NCI-H2196 (cell line): ENCODE results near the gene FLCN.
"Not testable (repeated sequence)": the region's sequence is repeated elsewhere in the genome, so short reads cannot be mapped to it uniquely, and the experiment has no call there.

Source experiments
- DNase-seq: peaks from one replicate; lab custom pipeline; 2025; ENCODE audit not compliant: unreplicated experiment; lab: John Stamatoyannopoulos, UW

Gene FLCN

DNA sequence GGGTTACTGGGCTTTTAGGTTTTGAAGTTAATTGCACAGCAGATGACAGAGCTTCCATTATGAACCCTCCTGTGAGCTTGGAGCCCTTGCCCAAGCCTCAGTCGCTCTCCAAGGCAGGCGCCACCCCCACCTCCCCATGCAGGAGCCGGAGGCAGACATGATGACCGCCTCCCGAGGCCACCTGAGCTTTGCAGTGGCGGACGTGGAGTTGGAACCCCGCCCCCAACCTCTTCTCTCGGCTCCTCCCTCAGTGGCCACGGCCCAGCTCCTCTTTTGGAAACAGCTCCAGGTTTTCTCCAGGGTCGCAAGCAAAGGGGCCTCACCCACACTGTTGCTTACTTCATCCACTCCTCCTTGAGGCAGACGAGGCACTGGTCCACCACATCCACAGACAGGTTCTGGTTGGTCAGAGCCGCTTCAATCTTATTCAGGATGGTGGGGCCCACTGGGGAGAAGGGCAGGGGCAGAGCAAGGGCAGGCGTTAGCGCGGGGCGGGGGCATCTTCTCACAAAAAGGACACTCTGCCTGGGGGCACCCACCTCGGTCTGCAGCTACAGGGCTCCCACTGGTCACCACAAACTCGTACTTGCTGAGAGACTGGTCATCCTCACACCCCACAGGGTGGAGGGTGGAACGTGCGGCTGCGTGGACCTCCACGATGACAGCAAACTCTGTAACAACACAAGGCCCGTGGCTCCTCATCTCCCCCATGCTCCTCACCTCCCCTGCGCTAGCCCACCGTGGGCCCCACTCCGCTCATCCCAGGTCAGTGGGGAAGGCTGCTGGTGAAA, 22.1 kb downstream of the FLCN start:
- no peak for DNase-seq

DNA sequence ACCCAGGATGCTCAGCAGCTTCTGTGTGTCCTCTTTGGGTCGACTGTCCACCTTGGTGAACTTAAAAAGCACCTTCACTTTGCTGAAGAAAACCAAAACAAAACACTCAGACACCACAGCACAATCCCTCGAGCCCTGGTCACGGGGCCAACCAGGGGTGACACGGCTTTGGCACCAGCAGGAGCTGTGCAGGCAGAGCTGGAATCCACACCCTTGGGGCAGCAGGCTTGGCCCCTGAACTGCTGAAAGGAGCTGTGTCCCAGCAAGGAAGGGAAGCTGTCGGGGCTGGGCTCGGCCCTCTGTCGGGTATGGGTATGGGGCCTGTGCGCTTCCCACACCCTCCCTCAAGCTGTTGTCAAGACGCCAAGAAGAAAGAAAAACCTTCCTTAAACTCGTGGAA, 23.2 kb downstream of the FLCN start:
- no peak for DNase-seq

DNA sequence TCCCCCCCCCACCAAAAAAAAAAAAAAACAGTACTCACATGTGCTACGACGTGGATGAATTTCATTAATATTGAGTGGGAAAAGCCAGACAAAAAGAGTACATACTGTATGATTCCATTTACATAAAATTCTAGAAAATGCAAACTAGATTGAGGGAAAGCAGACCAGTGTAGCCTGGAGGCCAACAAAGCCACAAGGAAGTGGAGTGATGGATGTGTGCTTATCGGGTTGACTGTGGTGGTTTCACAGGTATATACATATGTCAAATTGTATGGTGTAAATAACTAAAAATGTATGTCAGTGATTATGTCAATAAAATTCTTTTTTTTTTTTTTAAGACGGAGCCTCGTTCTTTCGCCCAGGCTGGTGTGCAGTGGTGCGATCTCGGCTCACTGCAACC, 29.0 kb downstream of the FLCN start:
- DNase-seq = no peak

DNA sequence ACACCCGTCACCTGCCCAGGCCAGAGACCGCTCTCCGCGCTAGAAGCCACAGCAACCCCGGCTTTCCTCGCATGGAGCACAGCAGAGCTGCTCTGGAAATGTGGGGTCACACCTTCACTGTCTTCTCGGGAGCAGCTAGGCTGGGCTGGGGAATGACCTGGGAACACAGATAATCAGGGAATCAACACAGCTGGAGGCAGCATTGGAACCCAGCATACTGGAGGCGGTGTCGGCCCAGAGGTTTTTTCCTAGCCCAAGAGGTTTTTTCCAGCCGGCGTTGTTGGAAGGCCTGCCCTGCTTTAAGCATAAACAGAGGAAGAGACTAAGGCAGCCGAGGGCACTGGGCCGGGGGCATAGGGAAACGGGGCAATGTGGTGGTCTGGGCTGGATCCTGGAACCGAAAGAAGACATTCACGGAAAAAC, 30.0 kb downstream of the FLCN start:
- no peak for DNase-seq

DNA sequence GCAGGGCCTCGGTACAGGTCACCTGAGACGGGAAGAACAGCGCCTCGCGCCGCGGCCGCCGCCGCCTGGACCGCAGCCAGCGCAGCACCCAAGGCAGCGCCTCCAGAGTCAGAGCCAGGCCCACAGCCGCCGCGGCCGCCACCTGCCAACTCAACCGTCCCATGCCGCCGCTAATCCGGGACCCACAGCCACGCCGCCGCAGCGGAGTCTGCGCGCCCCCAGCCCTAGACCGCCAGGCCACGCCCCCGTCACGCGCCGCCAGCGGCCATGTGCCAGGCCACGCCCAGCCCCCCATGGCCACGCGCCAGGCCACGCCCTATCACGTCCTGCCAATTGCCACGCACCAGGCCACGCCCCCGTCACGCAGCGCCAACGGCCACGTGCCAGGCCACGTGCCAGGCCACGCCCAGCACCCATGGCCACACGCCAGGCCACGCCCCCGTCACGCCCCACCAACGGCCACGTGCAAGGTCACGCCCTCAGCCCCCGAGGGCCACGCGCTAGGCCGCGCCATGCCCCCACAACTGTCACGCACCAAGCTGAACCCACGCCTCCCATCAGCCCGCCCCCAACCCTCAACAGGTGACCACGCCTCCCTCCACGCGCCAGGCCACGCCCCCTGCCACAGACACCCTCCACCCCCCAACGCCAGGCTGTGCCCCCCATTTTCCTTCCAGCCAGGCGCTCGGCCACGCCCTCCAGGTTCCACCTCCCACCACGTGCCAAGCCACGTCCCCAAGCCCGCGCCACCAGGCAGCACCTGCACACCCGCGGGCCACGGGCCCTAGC, 30.6 kb downstream of the FLCN start, which contains the start of gene PLD6:
TSS of gene PLD6 (minus strand) at position 210 of the 789 bp plus-strand sequence. CDS start at position 163, 47 bp downstream.
- peak; percentile 63 for DNase-seq

DNA sequence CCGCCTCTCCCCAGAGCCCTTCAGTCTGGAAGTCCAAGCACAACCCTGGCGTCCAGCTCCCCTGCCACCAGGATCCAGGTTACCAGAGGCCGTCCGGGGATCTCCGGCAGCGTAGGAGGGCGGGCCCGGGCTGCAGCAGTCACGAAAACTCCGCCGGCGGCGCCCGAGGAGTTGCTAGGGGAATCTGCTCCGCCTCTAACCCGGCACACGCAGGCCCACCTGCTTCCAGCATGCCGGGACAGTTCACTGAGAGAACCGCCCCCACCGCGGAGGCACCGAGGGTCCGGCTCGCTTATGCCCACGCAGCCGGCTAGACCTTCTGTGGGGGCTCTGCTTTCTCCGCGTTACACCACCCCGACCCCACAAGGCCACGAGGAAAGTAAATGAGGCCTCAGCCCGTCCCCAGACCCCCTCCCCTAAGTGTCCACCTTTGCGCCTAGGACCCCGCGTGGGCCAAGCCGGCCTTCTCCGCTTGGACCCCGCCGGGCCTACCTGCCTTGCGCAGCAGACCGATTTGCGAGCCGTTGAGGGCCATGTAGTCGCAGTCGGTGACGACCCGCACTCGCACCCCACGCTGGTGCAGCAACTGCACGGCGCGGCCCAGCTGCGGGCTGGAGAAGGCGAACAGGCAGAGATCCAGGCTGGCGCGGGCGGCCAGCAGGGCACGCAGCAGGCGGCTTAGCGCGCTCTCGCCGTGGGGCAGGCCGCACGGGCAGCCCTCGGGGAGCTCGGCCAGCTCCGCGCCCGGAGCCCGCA, 31.4 kb downstream of the FLCN start:
- DNase-seq = no peak

DNA sequence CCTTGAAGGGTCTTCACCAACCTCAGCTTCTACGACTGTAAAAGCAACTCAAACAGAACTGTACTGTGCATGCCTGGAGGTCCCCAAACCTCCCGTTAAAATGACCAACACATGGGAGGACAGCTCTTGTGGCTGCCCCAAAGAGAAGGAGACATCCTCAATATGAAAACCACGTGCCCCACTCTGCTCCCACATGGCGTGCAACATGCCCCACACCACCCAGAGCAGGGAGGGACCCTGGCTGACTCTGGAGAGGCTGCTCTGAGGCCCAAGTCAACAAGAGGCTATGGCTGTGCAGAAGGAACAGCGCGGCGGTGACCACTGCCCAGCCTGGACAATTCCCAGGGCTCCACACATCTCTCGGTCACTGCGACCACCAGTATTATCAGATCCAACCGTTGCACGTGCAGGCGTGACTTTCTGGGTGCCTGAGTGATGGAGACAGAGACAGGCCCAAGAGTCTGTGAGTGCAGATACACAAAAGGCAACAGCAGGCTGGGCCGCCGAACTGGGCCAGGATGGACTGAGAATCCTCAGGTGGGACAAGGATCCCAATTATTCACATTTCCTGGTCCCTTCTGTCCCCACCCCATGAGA, 32.2 kb downstream of the FLCN start:
- DNase-seq = no peak

DNA sequence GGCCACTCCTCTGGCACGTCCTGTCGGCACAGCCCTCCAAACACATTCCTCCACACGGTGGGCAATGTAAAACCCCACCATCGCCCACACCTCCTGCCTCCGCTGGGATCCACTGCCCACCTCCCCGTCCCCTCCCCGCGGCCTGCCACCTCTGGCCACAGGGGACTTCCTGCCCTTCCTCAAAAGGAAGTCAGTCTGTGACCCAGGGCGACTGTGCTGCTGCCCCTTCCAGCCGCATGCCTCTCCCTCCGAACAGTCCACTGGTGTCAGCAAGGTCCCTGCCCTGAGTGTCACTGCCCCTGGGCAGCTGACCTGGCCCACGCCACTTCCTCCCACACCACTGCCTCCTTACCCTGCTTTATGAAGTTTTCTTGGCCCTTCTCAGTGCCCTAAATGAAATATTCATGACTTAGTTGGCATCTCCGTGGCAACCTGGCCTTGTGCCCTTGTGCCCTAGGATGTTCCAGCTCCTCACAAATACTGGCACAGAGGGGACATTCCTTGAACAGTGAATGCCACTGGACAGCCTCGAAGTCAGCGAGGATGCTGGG, 32.9 kb downstream of the FLCN start:
- no peak for DNase-seq

DNA sequence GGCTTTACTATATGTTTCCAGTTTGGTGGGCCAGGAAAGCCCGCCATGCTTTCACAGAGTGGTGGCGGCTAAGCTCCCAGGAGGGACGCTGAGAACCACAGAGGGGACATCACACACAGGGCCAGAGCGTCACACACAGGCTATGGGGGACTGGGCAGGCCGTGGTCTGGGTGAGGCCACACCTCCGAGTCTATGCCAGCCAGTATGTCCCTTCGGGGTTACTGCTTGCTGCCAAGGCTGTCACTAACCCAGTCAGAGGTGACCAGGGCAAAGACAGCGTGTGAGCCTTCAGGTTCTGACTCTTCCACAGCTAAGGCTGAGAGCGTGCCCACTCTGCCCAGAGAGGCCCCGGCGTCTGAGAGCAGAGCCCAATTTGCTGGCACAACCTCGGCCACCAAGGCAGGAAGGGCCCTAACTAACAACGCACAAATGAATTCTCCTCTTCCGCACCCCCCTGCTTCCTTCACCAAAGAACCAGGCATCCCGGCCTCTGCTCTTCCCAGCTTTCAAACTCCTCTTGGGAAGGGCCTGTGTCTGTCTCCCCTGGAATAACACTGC, 33.7 kb downstream of the FLCN start:
- no peak for DNase-seq

DNA sequence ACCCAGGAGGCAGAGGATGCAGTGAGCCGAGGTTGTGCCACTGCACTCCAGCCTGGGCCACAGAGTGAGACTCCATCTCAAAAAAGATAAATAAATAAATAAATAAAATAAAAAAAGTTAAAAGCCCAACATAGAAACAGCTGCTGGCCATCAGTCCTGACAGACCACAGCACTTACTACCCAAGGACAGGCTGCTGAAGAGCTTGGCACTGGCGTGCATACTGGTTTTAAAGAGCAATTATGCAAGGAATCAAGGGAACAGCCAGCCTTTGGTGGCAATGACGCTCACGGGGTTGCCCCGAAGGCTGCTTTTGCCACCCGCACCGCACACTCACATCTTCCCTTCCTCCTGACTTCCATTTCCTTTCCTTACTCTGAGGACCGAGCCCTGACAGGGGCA, 35.1 kb downstream of the FLCN start:
- no peak for DNase-seq

DNA sequence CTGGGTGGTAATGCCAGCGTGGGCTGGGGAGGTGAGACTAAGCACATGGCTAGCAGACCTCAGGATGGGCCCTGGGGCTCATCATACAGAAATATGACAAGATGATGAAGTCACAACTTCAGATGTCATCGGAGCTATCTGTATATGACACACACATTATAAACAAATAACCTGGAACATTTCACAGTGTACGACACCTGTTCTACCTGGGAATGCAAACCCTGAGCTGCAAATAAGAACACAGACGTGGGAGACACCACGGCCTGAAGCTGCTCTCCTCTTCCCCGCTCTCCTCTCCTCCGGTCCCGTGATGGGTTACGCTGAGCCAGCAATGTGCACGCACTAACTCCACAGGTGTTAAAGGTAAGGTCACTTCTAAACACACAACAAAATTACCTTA, 35.7 kb downstream of the FLCN start:
- DNase-seq = no peak

DNA sequence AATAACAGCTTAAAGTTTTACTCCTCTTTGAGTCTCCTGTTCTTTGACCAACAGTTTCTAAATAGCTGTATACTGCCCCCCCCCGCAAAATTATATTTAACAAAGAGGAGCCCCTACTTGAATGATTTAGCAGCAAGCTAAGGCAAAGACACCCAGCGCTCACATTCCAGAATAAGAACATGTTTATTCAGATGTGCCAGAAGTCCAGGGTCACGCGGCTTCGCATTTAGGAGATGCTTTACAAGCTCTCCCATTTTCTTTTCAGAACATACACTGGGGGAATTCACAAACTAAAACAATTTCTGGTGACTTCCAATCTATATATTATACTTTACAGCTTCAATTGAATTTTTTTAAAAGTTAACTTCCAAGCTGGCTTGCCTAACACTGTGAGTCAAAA, 36.1 kb downstream of the FLCN start:
- no peak for DNase-seq

DNA sequence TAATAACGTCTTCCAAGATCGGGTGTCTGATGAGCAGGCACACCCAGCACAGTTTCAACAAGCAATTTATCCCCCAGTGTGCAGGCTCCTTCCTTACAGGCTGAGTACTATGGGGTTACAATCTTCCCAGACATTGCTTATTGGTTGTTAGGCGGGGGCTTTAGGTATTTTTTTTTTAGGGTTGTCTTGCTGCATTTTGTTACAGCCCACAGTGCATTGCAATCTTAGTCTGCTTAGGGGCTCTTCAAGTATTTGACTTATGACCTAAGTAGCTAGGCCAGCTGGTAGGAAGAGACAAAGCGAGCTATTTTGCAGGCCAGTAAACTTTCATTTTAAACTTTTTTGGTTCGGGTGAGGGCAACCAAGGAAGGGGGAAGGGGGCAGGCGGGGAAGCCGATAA, 36.7 kb downstream of the FLCN start:
- DNase-seq = no peak

DNA sequence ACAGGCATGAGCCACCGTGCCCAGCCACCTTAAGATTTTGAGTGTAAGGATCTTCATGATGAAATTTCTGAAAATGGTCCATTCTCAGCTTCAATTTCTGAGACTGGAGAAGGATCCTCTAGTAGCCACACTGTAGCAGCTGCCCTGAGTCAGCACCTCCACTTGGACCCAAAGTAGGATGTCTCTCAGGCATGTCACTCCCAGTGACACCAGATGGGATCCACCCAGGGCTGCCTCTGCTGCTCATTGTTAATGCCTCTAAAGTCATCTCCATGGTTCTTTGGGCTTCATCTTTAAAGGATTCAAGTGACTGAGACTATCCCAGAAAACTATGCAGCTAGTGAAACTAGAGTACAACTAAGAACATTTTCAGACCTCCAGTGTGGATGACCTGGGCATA, 38.7 kb downstream of the FLCN start:
- no peak for DNase-seq

DNA sequence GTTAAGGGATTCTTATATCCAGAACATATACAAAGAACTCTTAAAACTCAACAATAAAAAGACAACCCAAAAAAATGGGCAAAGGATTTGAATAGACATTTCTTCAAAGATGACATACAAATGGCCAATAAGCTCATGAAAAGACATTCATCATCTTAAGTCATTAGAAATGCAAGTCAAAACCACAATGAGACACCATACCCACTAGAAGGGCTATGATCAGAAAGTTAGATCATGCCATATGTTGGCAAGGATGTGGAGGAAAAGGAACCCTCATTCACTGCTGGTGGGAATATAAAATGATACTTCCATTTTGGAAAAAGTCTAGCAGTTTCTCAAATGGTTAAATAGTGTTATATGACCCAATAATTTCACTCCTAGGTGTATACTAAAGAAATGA, 40.2 kb downstream of the FLCN start:
- DNase-seq = no peak

DNA sequence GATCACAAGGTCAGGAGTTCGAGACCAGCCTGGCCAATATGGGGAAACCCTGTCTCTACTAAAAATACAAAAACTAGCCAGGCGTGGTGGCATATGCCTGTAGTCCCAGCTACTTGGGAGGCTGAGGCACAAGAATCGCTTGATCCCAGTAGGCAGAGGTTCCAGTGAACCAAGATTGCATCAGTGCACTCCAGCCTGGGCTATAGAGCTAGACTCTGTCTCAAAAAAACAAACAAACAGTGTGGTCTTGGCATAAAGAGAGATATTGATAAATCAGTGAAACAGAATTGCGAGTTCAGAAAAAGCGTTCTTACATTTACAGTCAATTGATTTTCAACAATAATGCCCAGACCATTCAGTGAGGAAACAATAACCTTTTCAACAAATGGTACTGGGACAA, 41.5 kb downstream of the FLCN start:
- not testable (repeated sequence) for DNase-seq

DNA sequence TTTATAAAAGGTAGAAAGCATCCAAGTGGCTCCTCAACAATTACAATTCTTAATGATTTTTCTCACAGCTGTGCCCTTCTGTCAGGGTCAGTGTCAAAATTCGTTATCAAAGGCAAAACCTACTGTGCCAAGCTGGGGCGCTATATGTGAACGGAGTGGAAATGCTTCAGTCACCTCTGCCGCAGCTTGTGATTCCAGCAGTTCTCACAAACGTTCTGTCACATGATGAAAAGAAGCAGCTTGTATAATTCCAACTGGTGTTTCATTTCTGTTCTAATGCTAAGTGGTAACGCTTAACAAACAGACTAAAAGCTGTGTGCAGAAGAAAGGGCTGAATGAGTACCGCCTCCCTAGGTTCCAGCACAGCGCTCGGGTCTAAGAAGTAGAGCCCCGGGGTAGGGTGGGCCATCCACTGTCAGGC, 45.0 kb downstream of the FLCN start:
- DNase-seq = no peak

DNA sequence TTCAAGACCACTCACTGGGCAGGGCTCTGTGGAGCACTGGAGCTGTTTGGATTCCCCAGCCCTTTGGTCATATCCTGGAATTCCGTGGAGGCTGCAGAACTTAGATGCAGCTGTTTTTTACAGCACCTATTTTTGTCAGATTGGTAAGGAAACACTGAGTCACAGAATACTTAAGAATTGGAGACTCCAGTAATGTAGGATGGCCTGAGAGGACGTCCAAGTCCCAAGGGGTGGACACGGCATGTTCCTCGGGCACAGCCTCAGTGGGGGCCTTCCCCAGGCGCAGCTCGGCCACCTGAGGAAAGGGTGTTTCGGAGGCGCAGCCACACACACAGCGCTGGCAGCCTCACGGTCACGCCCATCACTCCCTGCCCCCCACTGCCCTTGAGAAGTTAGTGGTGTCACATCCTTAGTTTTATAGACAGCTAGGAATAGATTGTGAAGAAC, 45.6 kb downstream of the FLCN start:
- DNase-seq = no peak

DNA sequence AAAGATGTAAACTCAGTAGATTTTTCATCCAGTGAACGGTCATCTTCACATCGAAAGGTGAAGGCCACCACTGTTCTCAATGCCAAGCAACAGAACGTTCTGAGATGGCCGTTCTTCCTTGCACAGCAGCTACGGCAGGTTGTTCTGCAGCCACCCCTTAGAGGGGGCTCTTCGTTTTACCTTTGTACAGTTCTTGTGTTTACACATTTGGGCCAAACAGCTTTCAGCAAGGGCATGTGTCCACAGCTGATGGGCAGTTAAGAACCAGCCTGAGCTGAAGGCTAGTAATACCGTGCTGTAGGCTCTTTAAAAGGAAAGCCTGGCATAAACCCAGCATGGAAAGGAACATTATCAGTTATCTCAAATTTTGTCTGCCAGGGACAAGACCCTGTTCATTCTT, 46.8 kb downstream of the FLCN start:
- DNase-seq = no peak

DNA sequence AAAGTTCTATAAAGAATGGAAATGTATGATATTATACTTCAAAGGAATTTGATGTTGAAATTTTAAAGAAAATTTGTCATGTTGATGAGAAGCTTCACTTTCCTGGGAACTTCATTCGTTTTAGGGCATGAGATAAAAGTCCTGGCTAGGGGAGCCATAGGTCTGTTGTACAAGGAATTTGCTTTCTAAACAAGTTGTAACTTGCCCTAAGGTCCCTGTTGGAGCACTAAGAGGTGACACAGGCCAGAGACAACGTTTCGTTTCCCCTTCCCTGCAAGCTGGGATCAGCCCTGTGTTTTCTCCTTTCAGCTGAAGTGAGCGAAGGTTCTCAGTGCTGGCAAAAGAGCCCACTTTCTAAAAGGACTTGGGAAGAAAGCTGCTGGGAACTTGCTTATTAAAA, 47.4 kb downstream of the FLCN start:
- DNase-seq = no peak

DNA sequence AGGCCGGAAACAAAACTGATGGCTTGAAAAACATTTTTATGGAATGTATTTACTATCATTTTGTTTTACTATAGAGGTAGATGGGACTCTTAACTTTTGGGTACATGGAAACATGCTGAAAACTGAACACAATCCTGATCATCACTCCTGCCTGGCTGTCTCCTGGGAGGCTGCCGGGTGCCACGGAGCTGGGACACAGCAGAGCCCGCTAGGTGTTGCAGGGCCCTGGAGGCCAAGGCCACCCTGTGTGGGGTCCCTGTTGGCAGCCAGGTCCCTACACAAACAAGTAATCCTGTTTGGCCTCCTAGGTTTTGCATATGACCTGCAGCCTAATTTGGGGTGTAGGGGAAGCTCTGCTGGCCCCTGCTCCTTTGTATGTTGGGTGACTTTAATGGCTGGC, 48.4 kb downstream of the FLCN start:
- no peak for DNase-seq
